SK-N-SH (cell line): Measurements from ENCODE around the gene PARD3. TPM values are rescaled to one million over a fixed set of nuclear protein-coding genes. Genes with fewer than 3 reads are reported as not detected.

Experiments used
- CTCF ChIA-PET: fragments of 300-600, 350-600 bp; formaldehyde crosslinking; extraction: SDS; loops from one replicate; lab custom pipeline; 2021; lab: Yijun Ruan, JAX
- POLR2A ChIA-PET: fragments of 350-600 bp; sonication (Branson Sonifier 250); formaldehyde crosslinking; extraction: SDS; loops from one replicate; lab custom pipeline; 2020; ENCODE audit warnings: antibody characterized with exemption, inconsistent platforms; lab: Yijun Ruan, JAX
- DNase-seq: peaks from one replicate; pipeline ENCODE4 v3.0.0; 2012
- H2AFZ ChIP-seq: fragments of 200-600 bp; sonication (generic); 2 replicates; pipeline ENCODE4 v1.8.1; 2016; ENCODE audit warnings: antibody characterized with exemption, mild to moderate bottlenecking, low read depth
- H3F3A ChIP-seq: fragments of 200-600 bp; sonication (generic); replicated peaks from 2 replicates; pipeline ENCODE3; 2016; ENCODE audit warnings: antibody characterized with exemption, mild to moderate bottlenecking; ENCODE audit not compliant: insufficient read depth
- H3K27ac ChIP-seq, 2 experiments: fragments of 200-500 bp in 1 of 2; fragments of 200-600 bp in 1 of 2; sonication (Bioruptor generic) in 1 of 2; sonication (generic), shearing (Covaris generic) in 1 of 2; 2 replicates each; pipeline versions ENCODE4 v1.5.1 to v1.6.1; 2014 to 2016; ENCODE audit warnings: low read depth in 2 of 2, inconsistent platforms in 1 of 2, low read length in 1 of 2, mild to moderate bottlenecking in 1 of 2, mixed read lengths in 1 of 2
- H3K27me3 ChIP-seq: fragments of 200-600 bp; sonication (generic), shearing (Covaris generic); 2 replicates; pipeline ENCODE4 v1.6.1; 2016; ENCODE audit warnings: mixed run types; ENCODE audit not compliant: insufficient read depth
- H3K36me3 ChIP-seq, 2 experiments: fragments of 200-500 bp in 1 of 2; fragments of 200-600 bp in 1 of 2; sonication (Bioruptor generic) in 1 of 2; sonication (generic) in 1 of 2; replicated peaks in 1 of 2; 2 replicates each; pipeline versions ENCODE3 to v1.5.1; 2014 to 2016; ENCODE audit warnings: low read length in 1 of 2, mild to moderate bottlenecking in 1 of 2; ENCODE audit not compliant: insufficient read depth in 2 of 2, control insufficient read depth in 1 of 2
- H3K4me1 ChIP-seq, 2 experiments: fragments of 200-500 bp in 1 of 2; fragments of 200-600 bp in 1 of 2; sonication (Bioruptor generic) in 1 of 2; sonication (generic), shearing (Covaris generic) in 1 of 2; 2 replicates each; pipeline versions ENCODE4 v1.5.1 to v1.6.1; 2014 to 2016; ENCODE audit warnings: low read depth in 1 of 2, low read length in 1 of 2, mixed run types in 1 of 2; ENCODE audit not compliant: insufficient read depth in 2 of 2, control insufficient read depth in 1 of 2
- H3K4me2 ChIP-seq: fragments of 200-600 bp; sonication (generic), shearing (Covaris generic); 2 replicates; pipeline ENCODE4 v1.6.1; 2017; ENCODE audit warnings: mixed run types
- H3K4me3 ChIP-seq, 2 experiments: fragments of 200-500 bp in 1 of 2; fragments of 200-600 bp in 1 of 2; sonication (Bioruptor generic) in 1 of 2; sonication (generic), shearing (Covaris generic) in 1 of 2; 2 replicates each; pipeline versions ENCODE4 v1.5.1 to v1.8.1; 2014 to 2016; ENCODE audit warnings: low read depth in 2 of 2, inconsistent platforms in 1 of 2, low read length in 1 of 2, mild to moderate bottlenecking in 1 of 2, mixed read lengths in 1 of 2, moderate library complexity in 1 of 2
- H3K79me2 ChIP-seq: fragments of 200-600 bp; sonication (generic); 2 replicates; pipeline ENCODE4 v1.8.1; 2017; ENCODE audit warnings: mild to moderate bottlenecking; ENCODE audit not compliant: insufficient read depth
- H3K9ac ChIP-seq: fragments of 200-600 bp; sonication (generic); 2 replicates; pipeline ENCODE4 v1.6.1; 2017; ENCODE audit warnings: mixed run types
- H3K9me2 ChIP-seq: fragments of 200-600 bp; sonication (generic); 2 replicates; pipeline ENCODE4 v1.6.1; 2017; ENCODE audit warnings: mixed run types
- H3K9me3 ChIP-seq: fragments of 200-600 bp; sonication (generic); 2 replicates; pipeline ENCODE4 v1.6.1; 2017; ENCODE audit warnings: mixed run types, mild to moderate bottlenecking, moderate library complexity
- H4K20me1 ChIP-seq: fragments of 200-600 bp; sonication (generic); 2 replicates; pipeline ENCODE4 v1.6.1; 2017; ENCODE audit warnings: mild to moderate bottlenecking, mixed run types; ENCODE audit not compliant: insufficient read depth
- ELF1 ChIP-seq: IDR thresholded peaks from 2 replicates; pipeline ENCODE4 v1.4.0; 2012
- EP300 ChIP-seq, 2 experiments: IDR thresholded peaks; 2 replicates each; pipeline versions ENCODE4 v1.4.0 to v1.6.1; 2012; ENCODE audit warnings: borderline replicate concordance in 1 of 2, low read depth in 1 of 2, low read length in 1 of 2
- FOXM1 ChIP-seq: IDR thresholded peaks from 2 replicates; pipeline ENCODE4 v1.4.0; 2012; ENCODE audit warnings: low read depth, mild to moderate bottlenecking
- GABPA ChIP-seq: IDR thresholded peaks from 2 replicates; pipeline ENCODE4 v1.4.0; 2012; ENCODE audit warnings: low read depth, mild to moderate bottlenecking
- JUND ChIP-seq: IDR thresholded peaks from 2 replicates; pipeline ENCODE4 v1.4.0; 2012
- MXI1 ChIP-seq: IDR thresholded peaks from 2 replicates; pipeline ENCODE4 v1.6.1; 2012; ENCODE audit warnings: mild to moderate bottlenecking, low read depth, low read length, improper control_type of control experiment
- RAD21 ChIP-seq: IDR thresholded peaks from 2 replicates; pipeline ENCODE4 v1.6.1; 2012; ENCODE audit warnings: mild to moderate bottlenecking, low read length
- TAF1 ChIP-seq: IDR thresholded peaks from 2 replicates; pipeline ENCODE4 v1.6.1; 2012; ENCODE audit warnings: low read depth, mild to moderate bottlenecking, low read length, moderate library complexity, borderline replicate concordance
- TCF12 ChIP-seq: IDR thresholded peaks from 2 replicates; pipeline ENCODE4 v1.4.0; 2012
- TEAD4 ChIP-seq: IDR thresholded peaks from 2 replicates; pipeline ENCODE4 v1.4.0; 2012; ENCODE audit warnings: mild to moderate bottlenecking, borderline replicate concordance; ENCODE audit not compliant: insufficient read depth
- WGBS: methylation state at CpG from one replicate; pipeline ENCODE4 v1.1.6; 2017; ENCODE audit warnings: low lambda C conversion rate; 5-methylcytosine and 5-hydroxymethylcytosine counted together
- polyA plus RNA-seq, 3 experiments: library from polyadenylated mRNA; depleted of rRNA; stranded (reverse); fragments of >200 nt; gene quantifications; 2 replicates each; pipeline ENCODE4 v1.2.3, GENCODE V29; 2012
- TF ChIP-seq, protein P1 (sequence below): IDR thresholded peaks from 2 replicates; pipeline ENCODE4 v1.4.0; 2012; ENCODE audit warnings: low read depth, borderline replicate concordance
- TF ChIP-seq, protein P2 (sequence below): IDR thresholded peaks from 2 replicates; pipeline ENCODE4 v1.4.0; 2012; ENCODE audit warnings: low read depth, borderline replicate concordance
- TF ChIP-seq, protein P3 (sequence below): fragments of 200-600 bp; sonication (generic); IDR thresholded peaks from 2 replicates; pipeline ENCODE4 v1.6.1; 2017; ENCODE audit warnings: antibody characterized with exemption, mild to moderate bottlenecking, moderate library complexity

The PARD3 gene
- polyA plus RNA-seq, 1 of the 3 experiments (the other 2 are of a cell fraction): 29.4 TPM

GRCh38 chr10:34420273-34420672 lies 394.8 kb downstream of the PARD3 start (continued):
- TF ChIP-seq, protein P1, sequence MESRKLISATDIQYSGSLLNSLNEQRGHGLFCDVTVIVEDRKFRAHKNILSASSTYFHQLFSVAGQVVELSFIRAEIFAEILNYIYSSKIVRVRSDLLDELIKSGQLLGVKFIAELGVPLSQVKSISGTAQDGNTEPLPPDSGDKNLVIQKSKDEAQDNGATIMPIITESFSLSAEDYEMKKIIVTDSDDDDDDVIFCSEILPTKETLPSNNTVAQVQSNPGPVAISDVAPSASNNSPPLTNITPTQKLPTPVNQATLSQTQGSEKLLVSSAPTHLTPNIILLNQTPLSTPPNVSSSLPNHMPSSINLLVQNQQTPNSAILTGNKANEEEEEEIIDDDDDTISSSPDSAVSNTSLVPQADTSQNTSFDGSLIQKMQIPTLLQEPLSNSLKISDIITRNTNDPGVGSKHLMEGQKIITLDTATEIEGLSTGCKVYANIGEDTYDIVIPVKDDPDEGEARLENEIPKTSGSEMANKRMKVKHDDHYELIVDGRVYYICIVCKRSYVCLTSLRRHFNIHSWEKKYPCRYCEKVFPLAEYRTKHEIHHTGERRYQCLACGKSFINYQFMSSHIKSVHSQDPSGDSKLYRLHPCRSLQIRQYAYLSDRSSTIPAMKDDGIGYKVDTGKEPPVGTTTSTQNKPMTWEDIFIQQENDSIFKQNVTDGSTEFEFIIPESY: no peak
- TF ChIP-seq TAF1 (no peak), TCF12 (no peak), RAD21 (no peak), ELF1 (no peak), EP300 (IDR thresholded peaks at IDR 0.05; ENCODE audit: borderline replicate concordance in 1 of 2, low read depth in 1 of 2, low read length in 1 of 2) (no peak)

DNA sequence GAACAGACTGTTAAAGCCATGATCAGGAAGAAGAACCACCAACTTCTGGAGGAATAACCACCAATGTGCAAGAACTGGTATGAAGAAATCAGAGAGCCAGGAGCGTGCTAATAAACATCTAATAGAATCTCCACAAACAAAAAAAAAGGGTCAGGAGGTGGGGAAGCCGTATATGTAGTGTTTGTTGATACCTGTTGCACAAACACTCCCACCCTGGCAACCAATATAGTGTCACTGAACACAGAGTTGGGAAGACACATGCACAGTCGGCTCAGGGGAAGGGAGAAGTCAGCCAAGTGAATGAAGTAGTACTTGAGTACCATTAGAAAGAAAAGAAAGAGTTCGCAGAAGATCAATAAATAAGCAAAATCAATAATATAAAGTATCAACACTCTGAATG lies 400.1 kb downstream of the PARD3 start:
- no peak for DNase-seq
- Histone ChIP-seq H3K9me3 (no peaks in the 10 kb centered on the region; the same call in 1 of the 2 replicates), H3K4me3 (no peak overlapping the region), H3K9ac (no peak overlapping the region), H4K20me1 (no peaks in the 10 kb centered on the region), H3F3A (no peaks in the 10 kb centered on the region), H3K4me2 (no peak overlapping the region), H3K9me2 (no peaks in the 10 kb centered on the region), H3K36me3 (no peaks in the 10 kb centered on the region), H3K79me2 (no peaks in the 10 kb centered on the region; the same call in 1 of the 2 replicates), H2AFZ (no peak overlapping the region), H3K27ac (no peak overlapping the region), H3K4me1 (no peaks in the 10 kb centered on the region), H3K27me3 (no peaks in the 10 kb centered on the region)
- ChIA-PET CTCF (no interaction called here), POLR2A (no interaction called here)
- TF ChIP-seq, protein P2, sequence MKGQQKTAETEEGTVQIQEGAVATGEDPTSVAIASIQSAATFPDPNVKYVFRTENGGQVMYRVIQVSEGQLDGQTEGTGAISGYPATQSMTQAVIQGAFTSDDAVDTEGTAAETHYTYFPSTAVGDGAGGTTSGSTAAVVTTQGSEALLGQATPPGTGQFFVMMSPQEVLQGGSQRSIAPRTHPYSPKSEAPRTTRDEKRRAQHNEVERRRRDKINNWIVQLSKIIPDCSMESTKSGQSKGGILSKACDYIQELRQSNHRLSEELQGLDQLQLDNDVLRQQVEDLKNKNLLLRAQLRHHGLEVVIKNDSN: no peak
- TF ChIP-seq GABPA (no peak), FOXM1 (no peak), TEAD4 (no peak), MXI1 (no peak), JUND (no peak), TAF1 (no peak)
- TF ChIP-seq, protein P1: no peak
- TF ChIP-seq, protein P3, sequence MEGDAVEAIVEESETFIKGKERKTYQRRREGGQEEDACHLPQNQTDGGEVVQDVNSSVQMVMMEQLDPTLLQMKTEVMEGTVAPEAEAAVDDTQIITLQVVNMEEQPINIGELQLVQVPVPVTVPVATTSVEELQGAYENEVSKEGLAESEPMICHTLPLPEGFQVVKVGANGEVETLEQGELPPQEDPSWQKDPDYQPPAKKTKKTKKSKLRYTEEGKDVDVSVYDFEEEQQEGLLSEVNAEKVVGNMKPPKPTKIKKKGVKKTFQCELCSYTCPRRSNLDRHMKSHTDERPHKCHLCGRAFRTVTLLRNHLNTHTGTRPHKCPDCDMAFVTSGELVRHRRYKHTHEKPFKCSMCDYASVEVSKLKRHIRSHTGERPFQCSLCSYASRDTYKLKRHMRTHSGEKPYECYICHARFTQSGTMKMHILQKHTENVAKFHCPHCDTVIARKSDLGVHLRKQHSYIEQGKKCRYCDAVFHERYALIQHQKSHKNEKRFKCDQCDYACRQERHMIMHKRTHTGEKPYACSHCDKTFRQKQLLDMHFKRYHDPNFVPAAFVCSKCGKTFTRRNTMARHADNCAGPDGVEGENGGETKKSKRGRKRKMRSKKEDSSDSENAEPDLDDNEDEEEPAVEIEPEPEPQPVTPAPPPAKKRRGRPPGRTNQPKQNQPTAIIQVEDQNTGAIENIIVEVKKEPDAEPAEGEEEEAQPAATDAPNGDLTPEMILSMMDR: no peak
- WGBS: 93% methylated on average over 4 of the region's 4 CpGs
